ENCODE measurements around the gene CIB2. TPM values are rescaled to one million over a fixed set of nuclear protein-coding genes. Genes with fewer than 3 reads are reported as not detected.
A peak's percentile ranks its signal among the peaks of the same experiment; 100 is the strongest.

The CIB2 gene
- total RNA-seq, 1 donor from 2014 or later = 2.2 TPM

DNA sequence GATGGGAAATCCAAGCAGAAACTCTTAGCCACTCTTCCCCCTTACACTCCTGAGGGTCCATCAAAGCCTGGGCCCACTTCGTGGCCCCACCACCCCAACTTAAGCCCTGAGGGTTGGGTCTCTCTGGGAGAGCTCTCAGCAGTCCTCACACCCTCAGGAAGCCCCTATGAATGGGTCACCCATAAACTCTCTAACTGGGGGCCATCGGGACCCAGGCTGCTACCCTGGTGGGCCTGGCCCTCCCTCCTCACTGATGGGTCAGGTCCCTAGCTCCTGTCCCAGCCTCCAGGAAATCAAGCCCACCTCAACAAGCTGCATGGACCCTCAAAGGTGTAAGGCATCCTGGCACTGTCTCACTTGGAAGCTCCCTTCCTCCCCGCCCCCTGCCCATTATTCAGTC is 19.5 kb downstream of the CIB2 start:
- Histone ChIP-seq H3K4me3 (no peak overlapping the region), H3K27ac (no peak overlapping the region), H3K4me1 (peaks cover 3% of the 10 kb centered on the region), H3K9me3 (no peaks in the 10 kb centered on the region), H3K27me3 (ENCODE audit: low read depth) (no peaks in the 10 kb centered on the region), H3K36me3 (no peaks in the 10 kb centered on the region)
- intact Hi-C loops (cut with DNase I) = loop anchor here (10.0 kb wide), 1 partner anchor 83 kb away; no protein-coding TSS in a partner anchor
- no peak for ATAC-seq
- DNase-seq = no peak
- TF ChIP-seq, protein P1, sequence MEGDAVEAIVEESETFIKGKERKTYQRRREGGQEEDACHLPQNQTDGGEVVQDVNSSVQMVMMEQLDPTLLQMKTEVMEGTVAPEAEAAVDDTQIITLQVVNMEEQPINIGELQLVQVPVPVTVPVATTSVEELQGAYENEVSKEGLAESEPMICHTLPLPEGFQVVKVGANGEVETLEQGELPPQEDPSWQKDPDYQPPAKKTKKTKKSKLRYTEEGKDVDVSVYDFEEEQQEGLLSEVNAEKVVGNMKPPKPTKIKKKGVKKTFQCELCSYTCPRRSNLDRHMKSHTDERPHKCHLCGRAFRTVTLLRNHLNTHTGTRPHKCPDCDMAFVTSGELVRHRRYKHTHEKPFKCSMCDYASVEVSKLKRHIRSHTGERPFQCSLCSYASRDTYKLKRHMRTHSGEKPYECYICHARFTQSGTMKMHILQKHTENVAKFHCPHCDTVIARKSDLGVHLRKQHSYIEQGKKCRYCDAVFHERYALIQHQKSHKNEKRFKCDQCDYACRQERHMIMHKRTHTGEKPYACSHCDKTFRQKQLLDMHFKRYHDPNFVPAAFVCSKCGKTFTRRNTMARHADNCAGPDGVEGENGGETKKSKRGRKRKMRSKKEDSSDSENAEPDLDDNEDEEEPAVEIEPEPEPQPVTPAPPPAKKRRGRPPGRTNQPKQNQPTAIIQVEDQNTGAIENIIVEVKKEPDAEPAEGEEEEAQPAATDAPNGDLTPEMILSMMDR (IDR thresholded peaks at IDR 0.05) = no peak

DNA sequence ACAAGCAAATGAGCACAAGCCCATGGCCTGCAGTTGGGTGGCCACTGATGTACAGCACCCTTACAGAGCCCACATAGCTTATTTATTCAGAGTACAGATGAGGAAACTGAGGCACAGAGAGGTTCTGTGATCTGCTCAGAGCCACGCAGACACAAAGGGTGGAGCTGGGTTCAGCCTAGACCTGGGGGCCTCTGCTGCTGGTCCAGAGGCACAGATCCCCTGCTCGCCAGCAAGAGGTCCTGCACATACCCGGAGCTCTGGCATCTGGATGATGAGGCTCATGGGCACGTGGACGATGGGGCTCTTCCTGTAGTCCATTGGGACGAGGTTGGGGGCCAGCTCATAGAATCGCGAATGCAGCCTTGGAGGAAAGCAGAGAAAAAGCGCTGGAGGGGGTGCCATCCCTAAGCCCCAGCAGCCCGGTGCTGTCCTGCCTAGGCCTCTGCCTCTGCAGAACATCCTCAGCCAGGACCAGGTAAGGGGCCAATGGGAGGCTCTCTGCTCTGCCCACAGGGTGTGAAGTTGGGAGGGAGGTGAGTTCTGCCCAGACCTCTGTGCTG is 20.2 kb downstream of the CIB2 start:
- Histone ChIP-seq H3K27me3 (ENCODE audit: low read depth) (no peaks in the 10 kb centered on the region), H3K4me3 (no peak overlapping the region), H3K27ac (no peak overlapping the region), H3K9me3 (no peaks in the 10 kb centered on the region), H3K36me3 (no peaks in the 10 kb centered on the region), H3K4me1 (peaks cover 3% of the 10 kb centered on the region)
- DNase-seq = no peak
- TF ChIP-seq, protein P1 (IDR thresholded peaks at IDR 0.05) = no peak
- intact Hi-C loops (cut with DNase I) = loop anchor here (10.0 kb wide), 1 partner anchor 84 kb away; no protein-coding TSS in a partner anchor
- no peak for ATAC-seq

DNA sequence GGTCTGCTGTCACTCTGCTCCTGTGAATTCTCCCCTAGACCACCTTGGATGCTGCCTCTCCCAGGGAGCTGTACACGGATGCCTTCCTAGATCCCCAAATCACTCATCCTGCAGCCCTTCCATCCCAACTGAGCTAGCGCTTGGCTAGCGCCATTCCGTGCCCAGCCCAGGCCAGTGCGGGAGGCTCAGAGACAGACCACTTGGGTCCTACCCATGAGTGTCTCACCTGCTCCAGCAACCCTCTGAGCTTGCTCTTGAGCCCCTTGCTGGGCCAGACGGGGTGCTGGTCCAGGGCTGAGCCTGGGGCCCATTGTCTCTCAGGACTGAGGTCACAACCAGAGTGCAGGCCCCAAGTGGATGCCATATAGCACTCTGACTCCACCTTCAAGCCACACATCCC is 21.1 kb downstream of the CIB2 start:
- intact Hi-C loops (cut with DNase I) = loop anchor here (10.0 kb wide), 1 partner anchor 85 kb away; no protein-coding TSS in a partner anchor
- TF ChIP-seq, protein P1 (IDR thresholded peaks at IDR 0.05) = no peak
- Histone ChIP-seq H3K27ac (no peak overlapping the region), H3K4me1 (peaks cover 3% of the 10 kb centered on the region), H3K27me3 (ENCODE audit: low read depth) (no peaks in the 10 kb centered on the region), H3K36me3 (no peaks in the 10 kb centered on the region), H3K4me3 (no peak overlapping the region), H3K9me3 (no peaks in the 10 kb centered on the region)
- ATAC-seq = no peak
- no peak for DNase-seq

DNA sequence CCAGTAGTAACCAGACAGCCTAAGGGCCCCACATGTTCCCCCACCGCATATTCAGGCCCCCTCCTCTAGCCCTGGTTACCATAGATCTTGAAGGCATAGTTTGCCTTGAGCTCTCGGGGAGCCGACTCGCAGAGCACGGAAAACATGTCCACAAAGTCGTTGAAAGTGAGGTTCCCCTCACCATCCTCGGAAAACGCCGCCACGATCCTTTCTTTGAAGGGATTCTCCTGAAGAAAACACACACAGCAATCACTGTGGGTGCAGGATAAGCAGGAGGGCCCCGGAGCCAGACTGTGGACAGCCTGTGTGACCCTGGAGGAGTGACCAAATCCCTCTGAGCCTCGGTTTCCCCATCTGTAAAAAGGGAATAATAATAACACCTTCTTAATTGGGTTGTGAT is 22.1 kb downstream of the CIB2 start:
- no peaks in the 10 kb centered on the region for H3K36me3 ChIP-seq
- H3K4me1 ChIP-seq = peaks cover 10% of the 10 kb centered on the region
- DNase-seq (no peak), ATAC-seq (no peak)
- TF ChIP-seq, protein P1 (IDR thresholded peaks at IDR 0.05) = no peak
- H3K4me3 ChIP-seq = no peak overlapping the region
- no peak overlapping the region for H3K27ac ChIP-seq
- no peaks in the 10 kb centered on the region for H3K9me3 ChIP-seq
- intact Hi-C loops (cut with DNase I) = loop anchor here (5.0 kb wide), 1 partner anchor 142 kb away; no protein-coding TSS in a partner anchor
- H3K27me3 ChIP-seq (ENCODE audit: low read depth) = no peaks in the 10 kb centered on the region

DNA sequence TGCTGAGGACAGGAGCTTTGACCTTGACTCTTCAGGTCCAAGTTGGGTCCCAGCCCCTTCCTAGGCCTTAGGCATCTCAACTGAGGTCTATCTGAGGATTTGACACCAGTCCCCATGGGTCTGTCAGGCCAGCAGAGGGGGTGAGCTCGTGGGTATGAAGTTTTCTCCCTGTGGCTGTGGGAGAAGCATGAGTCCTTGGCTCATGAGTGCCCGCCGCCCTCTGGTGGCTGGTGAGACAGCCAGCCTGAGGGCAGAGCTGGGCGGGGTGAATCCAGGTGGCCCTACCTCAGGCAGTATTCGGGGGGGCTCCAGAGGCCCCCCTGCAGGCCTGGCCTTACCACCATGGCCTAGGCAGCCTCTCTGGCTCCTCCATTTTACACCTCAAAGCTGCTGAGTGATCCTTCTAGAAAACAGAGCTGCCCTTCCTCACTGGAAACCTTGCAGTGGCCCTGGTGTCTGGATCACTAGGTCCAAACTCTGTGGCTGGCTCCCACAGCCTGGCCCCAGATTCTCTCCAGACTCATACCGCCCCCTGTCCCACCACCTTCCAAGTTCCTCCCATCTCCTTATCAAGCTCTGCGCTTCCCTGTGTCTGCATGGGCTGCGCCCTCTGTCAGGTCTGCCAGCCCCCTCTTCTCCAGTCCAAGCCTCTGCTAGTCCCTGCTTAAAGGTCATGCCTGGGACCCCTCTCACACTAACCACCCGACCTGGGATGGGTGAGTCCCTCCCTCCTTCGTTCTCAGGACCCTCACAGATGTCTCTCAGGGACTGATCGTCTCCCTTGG is 22.8 kb downstream of the CIB2 start:
- Histone ChIP-seq H3K4me1 (peaks cover 17% of the 10 kb centered on the region), H3K27ac (no peak overlapping the region), H3K27me3 (ENCODE audit: low read depth) (no peaks in the 10 kb centered on the region), H3K4me3 (no peak overlapping the region), H3K9me3 (no peaks in the 10 kb centered on the region), H3K36me3 (no peaks in the 10 kb centered on the region)
- ATAC-seq = peak; percentile 92
- TF ChIP-seq, protein P1 (IDR thresholded peaks at IDR 0.05) = peak; percentile 97
- peak; percentile 91 for DNase-seq
- intact Hi-C loops (cut with DNase I) = loop anchor here (5.0 kb wide), 1 partner anchor 141 kb away; no protein-coding TSS in a partner anchor

Data from lower lobe of right lung (tissue), 2 donors.